Fibroblast of peridontal ligament (primary cell): ENCODE results near the gene ZNF574.
"Not testable (repeated sequence)": the region's sequence is repeated elsewhere in the genome, so short reads cannot be mapped to it uniquely, and the experiment has no call there.

Source experiments
- DNase-seq: peaks from one replicate; pipeline ENCODE4 v3.0.0-alpha.2; 2010; ENCODE audit errors: extremely low read depth

The ZNF574 gene

GRCh38 chr19:42099336-42099925 lies 23.5 kb downstream of the ZNF574 start:
- no peak for DNase-seq

GRCh38 chr19:42100241-42100640 lies 24.3 kb downstream of the ZNF574 start:
- not testable (repeated sequence) for DNase-seq

GRCh38 chr19:42102877-42103276 lies 26.9 kb downstream of the ZNF574 start:
- DNase-seq = no peak

DNA sequence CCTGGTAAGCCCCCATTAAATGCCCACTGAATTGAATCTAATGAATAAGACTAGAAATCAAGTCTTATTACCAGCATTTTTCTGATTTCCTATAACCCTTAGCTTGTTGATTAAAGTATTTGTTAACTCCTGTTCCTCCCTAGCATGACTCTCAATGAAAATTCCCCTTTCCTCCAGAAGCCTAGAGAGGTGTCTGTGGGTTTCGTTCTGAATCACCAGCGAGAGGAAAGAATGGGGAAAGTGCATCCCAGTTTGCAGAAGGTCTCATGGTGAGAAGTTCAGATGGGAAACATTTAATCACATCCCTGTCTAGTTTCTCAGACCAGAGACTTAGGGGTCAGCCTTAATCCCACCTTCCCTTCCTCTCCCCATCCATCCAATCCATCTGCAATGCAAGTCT lies 29.4 kb downstream of the ZNF574 start:
- DNase-seq = no peak

DNA sequence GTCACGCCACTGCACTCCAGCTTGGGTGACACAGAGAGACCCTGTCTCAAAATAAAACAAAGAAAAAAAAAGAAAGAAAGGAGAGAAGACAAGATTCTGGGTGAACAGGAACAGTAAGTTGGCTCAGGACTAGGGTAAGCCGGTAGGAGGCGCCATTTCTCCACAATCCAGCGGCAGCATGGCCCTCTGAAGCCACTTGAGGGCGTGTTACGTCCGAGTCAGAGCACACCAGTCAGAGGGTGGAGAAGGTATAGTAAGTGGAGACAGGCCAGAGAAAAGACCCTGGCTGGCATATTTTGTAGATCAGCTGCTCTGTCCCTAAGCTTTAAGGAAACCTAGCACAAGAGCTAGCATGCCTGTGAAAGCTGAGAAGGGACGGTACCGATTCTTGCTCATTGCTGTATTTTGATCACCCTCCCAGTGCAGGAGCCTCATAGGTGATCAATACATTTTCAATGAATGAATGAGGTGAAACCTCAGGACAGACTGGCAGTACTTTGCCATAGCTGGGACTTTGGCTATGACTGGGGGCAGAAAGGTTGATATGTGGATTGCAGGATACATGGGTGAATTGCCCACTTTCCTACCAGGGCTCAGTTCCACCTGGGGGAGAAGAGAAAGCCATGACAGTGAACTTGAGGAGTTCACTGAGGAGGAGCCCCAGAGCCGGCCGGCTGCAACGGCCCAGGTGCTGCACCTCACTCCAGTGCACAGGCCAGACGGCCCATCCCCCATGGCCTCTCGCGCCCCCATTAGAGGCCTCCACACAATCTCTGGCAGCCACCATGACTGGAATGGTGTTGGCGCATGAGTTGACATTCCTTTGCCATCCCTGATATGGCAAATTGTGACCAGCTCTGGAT lies 32.8 kb downstream of the ZNF574 start:
- peak; percentile 92 for DNase-seq

- no peak for DNase-seq
Observed at GRCh38 chr19:42109896-42110295, 33.9 kb downstream of the ZNF574 start.

DNA sequence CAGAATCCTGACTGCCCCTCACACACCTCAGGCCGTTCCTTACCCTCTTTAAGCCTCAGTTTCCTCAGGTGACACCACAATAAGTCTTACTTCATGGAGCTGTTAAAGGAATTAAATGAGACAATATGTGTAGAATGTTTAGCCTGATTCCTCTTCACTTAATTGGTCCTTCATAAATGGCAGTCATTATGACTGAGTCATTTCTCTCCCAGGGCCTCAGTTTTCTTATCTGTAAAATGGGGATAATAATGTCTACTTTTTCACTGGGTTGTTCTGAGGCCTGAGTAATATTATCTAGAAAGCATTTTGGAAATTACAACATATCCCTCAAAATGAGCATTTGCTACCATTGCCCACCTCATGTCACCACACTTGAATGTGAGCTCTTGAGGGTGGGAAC lies 34.7 kb downstream of the ZNF574 start:
- no peak for DNase-seq

GRCh38 chr19:42111384-42111783 lies 35.4 kb downstream of the ZNF574 start:
- DNase-seq = peak; percentile 88

GRCh38 chr19:42111811-42112210 lies 35.8 kb downstream of the ZNF574 start:
- peak; percentile 33 for DNase-seq

DNA sequence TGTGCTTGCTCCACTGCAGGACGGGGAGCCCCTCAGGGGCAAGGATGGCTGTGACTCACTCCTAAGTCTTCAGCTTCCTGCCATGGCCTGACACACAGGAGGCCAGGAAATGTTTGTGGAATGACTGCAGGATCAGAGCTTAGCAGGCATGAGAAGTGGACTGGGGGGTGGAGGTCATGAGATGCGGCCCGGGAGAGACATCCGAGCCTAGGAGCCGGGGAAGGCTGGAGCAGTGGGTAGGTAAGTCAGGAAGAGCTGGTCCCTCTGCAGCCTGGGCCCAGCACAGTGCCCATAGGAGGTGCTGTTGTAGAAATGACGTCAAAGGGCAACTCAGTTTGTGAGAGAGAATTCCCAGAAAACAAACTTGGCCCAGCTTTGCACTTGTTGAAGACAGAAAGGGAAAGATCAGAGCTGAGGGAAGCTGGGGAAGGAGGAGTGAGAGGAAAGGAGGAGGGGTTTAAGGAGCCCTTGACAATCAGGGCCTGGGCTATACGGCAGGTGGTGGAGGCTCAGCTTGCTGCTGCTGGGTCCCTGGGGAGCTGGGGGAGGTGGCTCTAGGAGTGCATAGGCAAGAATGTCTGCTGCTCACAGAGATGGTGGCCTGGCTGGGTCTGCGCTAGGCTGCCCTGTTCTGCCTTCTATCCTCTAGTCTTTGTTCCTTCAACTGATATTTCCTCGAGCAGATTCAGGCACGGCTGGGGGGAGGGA lies 37.8 kb downstream of the ZNF574 start:
- DNase-seq = peak; percentile 91

- no peak for DNase-seq
Observed at GRCh38 chr19:42114412-42114811, 38.4 kb downstream of the ZNF574 start.

DNA sequence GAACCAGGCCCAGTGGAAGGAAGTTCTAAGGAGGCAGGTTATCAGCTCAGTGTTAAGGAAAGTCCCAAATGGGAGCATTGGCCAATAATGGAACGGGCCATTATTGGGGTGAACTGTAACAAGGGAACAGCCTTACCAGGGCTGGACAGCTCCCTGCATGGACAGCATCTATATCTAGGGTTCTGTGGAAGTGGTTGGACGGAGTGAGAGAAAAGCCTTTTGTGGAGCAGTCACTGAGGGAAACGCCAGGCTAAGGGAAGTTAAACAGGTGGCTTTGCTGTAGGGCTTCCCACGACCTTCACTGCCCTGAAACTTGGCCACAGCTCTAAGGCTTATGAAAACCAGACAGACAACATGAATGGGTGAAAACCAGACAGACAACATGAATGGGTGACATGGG lies 39.3 kb downstream of the ZNF574 start:
- peak; percentile 43 for DNase-seq

DNA sequence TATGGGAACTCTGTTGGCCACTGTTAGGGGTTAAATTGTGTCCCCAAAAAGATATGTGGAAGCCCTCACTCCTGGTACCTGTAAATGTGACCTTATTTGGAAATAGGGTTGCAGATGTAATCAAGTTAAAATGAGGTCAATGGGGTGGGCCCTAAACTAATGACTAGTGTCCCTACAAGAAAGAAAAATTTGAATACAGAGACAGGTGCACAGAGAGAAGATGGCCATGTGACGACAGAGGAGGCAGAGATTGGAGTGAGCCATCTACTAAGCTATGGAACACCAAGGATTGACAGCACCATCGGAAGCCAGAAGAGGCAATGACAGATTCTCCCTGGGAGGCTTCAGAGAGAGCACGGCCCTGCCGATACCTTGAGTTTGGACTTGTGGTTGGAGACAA lies 39.7 kb downstream of the ZNF574 start:
- DNase-seq = no peak

GRCh38 chr19:42116308-42117075 lies 40.5 kb downstream of the ZNF574 start:
- no peak for DNase-seq

GRCh38 chr19:42117076-42117475 lies 41.1 kb downstream of the ZNF574 start:
- no peak for DNase-seq

GRCh38 chr19:42120276-42120980 lies 44.5 kb downstream of the ZNF574 start:
- DNase-seq = no peak

GRCh38 chr19:42121036-42121621 lies 45.2 kb downstream of the ZNF574 start:
- no peak for DNase-seq

GRCh38 chr19:42121656-42122069 lies 45.7 kb downstream of the ZNF574 start:
- peak; percentile 44 for DNase-seq

- no peak for DNase-seq
Observed at GRCh38 chr19:42122691-42123607, 47.0 kb downstream of the ZNF574 start.

- DNase-seq = no peak
Observed at GRCh38 chr19:42123765-42124164, 47.8 kb downstream of the ZNF574 start.
